Lower leg skin (tissue), 3 donors: ENCODE measurements around the gene RAPGEF5.

Experiments used
- CTCF ChIP-seq, 3 donors: fragments of 450-650 bp; IDR thresholded peaks; one replicate each; pipeline ENCODE4 v1.5.1; 2016; ENCODE audit warnings: antibody characterized with exemption in 3 of 3, mild to moderate bottlenecking in 3 of 3, moderate library complexity in 2 of 3
- POLR2A ChIP-seq, 2 donors: fragments of 450-650 bp; IDR thresholded peaks; one replicate each; pipeline ENCODE4 v1.6.1; 2016 to 2017; ENCODE audit warnings: antibody characterized with exemption in 2 of 2, mild to moderate bottlenecking in 1 of 2, moderate library complexity in 1 of 2

- TF ChIP-seq CTCF (IDR thresholded peaks at IDR 0.05) (no peak), POLR2A (IDR thresholded peaks at IDR 0.05) (no peak)
Measured at GRCh38 chr7:22204312-22204711, 152.6 kb downstream of the RAPGEF5 start.
